Left lung (tissue), 10 donors: ENCODE measurements around the gene NF2. TPM values are rescaled to one million over a fixed set of nuclear protein-coding genes. Genes with fewer than 3 reads are reported as not detected.

Experiments
- ATAC-seq: fragments of 200-7000 bp; cut with Tn5 transposase; one replicate; pipeline ENCODE4 v1.9.1; 2020; ENCODE audit warnings: moderate library complexity
- DNase-seq, 4 donors: peaks; one replicate each; pipeline ENCODE4 v3.0.0-alpha.2; 2013 to 2020
- H3K27ac ChIP-seq, 2 donors: fragments of 200-600 bp; sonication (generic) in 1 of 2; one replicate each; pipeline versions ENCODE4 v1.5.0 to v1.8.0; 2020 to 2021
- H3K27me3 ChIP-seq, 2 donors: fragments of 200-600 bp; sonication (generic) in 1 of 2; one replicate each; pipeline versions ENCODE4 v1.5.0 to v1.8.0; 2020 to 2021
- H3K36me3 ChIP-seq, 2 donors: fragments of 200-600 bp; sonication (generic) in 1 of 2; one replicate each; pipeline versions ENCODE4 v1.5.0 to v1.8.0; 2020 to 2021
- H3K4me1 ChIP-seq, 2 donors: fragments of 200-600 bp; one replicate each; pipeline ENCODE4 v1.8.0; 2021
- H3K4me3 ChIP-seq, 2 donors: fragments of 200-600 bp; sonication (generic) in 1 of 2; one replicate each; pipeline versions ENCODE4 v1.5.0 to v1.8.0; 2020 to 2021; ENCODE audit warnings: mild to moderate bottlenecking in 1 of 2
- H3K9me3 ChIP-seq, 2 donors: fragments of 200-600 bp; sonication (generic) in 1 of 2; one replicate each; pipeline versions ENCODE4 v1.5.0 to v1.8.0; 2020 to 2021
- CTCF ChIP-seq, 2 donors: fragments of 200-600 bp; sonication (generic) in 1 of 2; IDR thresholded peaks; one replicate each; pipeline versions ENCODE4 v1.5.0 to v1.8.0; 2021; ENCODE audit warnings: antibody characterized with exemption in 2 of 2
- intact Hi-C, 2 donors: fragments of 100-400 bp; cut with DNase I; formaldehyde crosslinking; loops; one replicate each; pipeline versions ENCODE4 v1.11.2 to v1.14.2; 2022
- polyA plus RNA-seq, 6 donors: library from polyadenylated mRNA; unstranded; fragments of 120-200 nt; gene quantifications; one replicate each; pipeline ENCODE4 v1.2.1, GENCODE V29; 2013; ENCODE audit not compliant: insufficient read length in 6 of 6
- total RNA-seq, 2 donors: library from RNA; stranded (reverse); fragmentation: NEBNext Ultra II Directional; extraction: Animal tissue kit (Norgen Biotek cat#: 25700); gene quantifications; one replicate each; pipeline ENCODE4 v1.2.1, GENCODE V29; 2021
- donor health status: DM: no; HTN: yes; CAD: no.
- donor health status: DM: no; HTN: no; CAD: no.

NF2 gene
- total and polyA plus RNA-seq, 8 donors: 20.1 to 65.3 (median 23.4) TPM

- Histone ChIP-seq H3K4me1 (peaks cover 7 to 33% of the 10 kb centered on the region in 2 donors), H3K36me3 (peaks cover 0 to 17% of the 10 kb centered on the region in 2 donors), H3K27ac (peak overlapping the region in 1 of 2 donors; percentile 28), H3K9me3 (no peaks in the 10 kb centered on the region), H3K4me3 (no peak overlapping the region), H3K27me3 (peaks cover 0 to 37% of the 10 kb centered on the region in 2 donors)
- no peak for TF ChIP-seq CTCF (IDR thresholded peaks at IDR 0.05)
- peak in 1 of 4 donors; percentile 18 for DNase-seq
- intact Hi-C loops: no loop called here
- ATAC-seq: peak; percentile 66
Measured at GRCh38 chr22:29701155-29701999, 97.9 kb downstream of the NF2 start.

GRCh38 chr22:29702000-29702930 is 98.8 kb downstream of the NF2 start:
- peaks cover 7 to 33% of the 10 kb centered on the region in 2 donors for H3K4me1 ChIP-seq
- no peak for TF ChIP-seq CTCF (IDR thresholded peaks at IDR 0.05)
- no peaks in the 10 kb centered on the region for H3K9me3 ChIP-seq
- intact Hi-C loops: no loop called here
- peaks cover 0 to 46% of the 10 kb centered on the region in 2 donors for H3K27me3 ChIP-seq
- DNase-seq: peak in 1 of 4 donors; percentile 51
- peak; percentile 6 for ATAC-seq
- H3K4me3 ChIP-seq: no peak overlapping the region
- H3K36me3 ChIP-seq: peaks cover 0 to 8% of the 10 kb centered on the region in 2 donors
- H3K27ac ChIP-seq: no peak overlapping the region

- intact Hi-C loops: no loop called here
- Histone ChIP-seq H3K4me1 (peaks cover 7 to 33% of the 10 kb centered on the region in 2 donors), H3K36me3 (peaks cover 0 to under 1% of the 10 kb centered on the region in 2 donors), H3K4me3 (no peak overlapping the region), H3K27me3 (peaks cover 0 to 53% of the 10 kb centered on the region in 2 donors), H3K9me3 (no peaks in the 10 kb centered on the region), H3K27ac (no peak overlapping the region)
- ATAC-seq: peak; percentile 73
- DNase-seq: peak in 2 of 4 donors; percentile 47 to 85
- no peak for TF ChIP-seq CTCF (IDR thresholded peaks at IDR 0.05)
Measured at GRCh38 chr22:29702931-29703501, 99.6 kb downstream of the NF2 start.

GRCh38 chr22:29703569-29704195 is 100.2 kb downstream of the NF2 start:
- no peaks in the 10 kb centered on the region for H3K9me3 ChIP-seq
- no peak overlapping the region for H3K4me3 ChIP-seq
- H3K36me3 ChIP-seq: no peaks in the 10 kb centered on the region
- ATAC-seq: no peak
- peaks cover 7 to 33% of the 10 kb centered on the region in 2 donors for H3K4me1 ChIP-seq
- TF ChIP-seq CTCF (IDR thresholded peaks at IDR 0.05): no peak
- DNase-seq: peak in 1 of 4 donors; percentile 47
- H3K27me3 ChIP-seq: peaks cover 0 to 57% of the 10 kb centered on the region in 2 donors
- intact Hi-C loops: no loop called here
- no peak overlapping the region for H3K27ac ChIP-seq
